Fibroblast of lung (primary cell): ENCODE measurements around the gene ARHGEF6.

ENCODE experiments used
- CTCF ChIP-seq, 2 donors: IDR thresholded peaks in 1 of 2; conservative IDR thresholded peaks in 1 of 2; 1 replicate in 1 of 2; 2 replicates in 1 of 2; pipeline ENCODE4 v1.5.1; 2011 to 2012; ENCODE audit warnings: low read length in 2 of 2, control low read depth in 1 of 2, inconsistent platforms in 1 of 2, low read depth in 1 of 2, mild to moderate bottlenecking in 1 of 2
- EZH2 ChIP-seq: IDR thresholded peaks from 2 replicates; pipeline ENCODE4 v1.5.1; 2012; ENCODE audit warnings: low read length, control low read depth, mild to moderate bottlenecking; ENCODE audit errors: missing control alignments

GRCh38 chrX:136639506-136640176, 141.1 kb downstream of the ARHGEF6 start:
- TF ChIP-seq CTCF (conservative IDR thresholded peaks at IDR 0.05 in 1 of 2, IDR thresholded peaks at IDR 0.05 in 1 of 2; ENCODE audit: low read depth in 1 of 2, low read length in 2 of 2) (no peak), EZH2 (no peak)
